HepG2 (cell line): ENCODE measurements around the gene MYO1E. TPM values are rescaled to one million over a fixed set of nuclear protein-coding genes. Genes with fewer than 3 reads are reported as not detected.

ENCODE experiments used
- ATAC-seq: fragments of 200-7000 bp; cut with Tn5 transposase; 3 replicates; pipeline ENCODE4 v1.9.1; 2020; ENCODE audit warnings: mild to moderate bottlenecking, moderate library complexity
- BruUV-seq: library from RNA; stranded (reverse); fragments of 400-500 nt; replicated peaks from 2 replicates; lab custom pipeline; 2021; lab: Mats Ljungman, UMichigan
- CTCF ChIA-PET: fragments of 300-600 bp; formaldehyde crosslinking; extraction: SDS; loops from one replicate; lab custom pipeline; 2021; ENCODE audit warnings: low total read pairs, inconsistent platforms, low intra/inter-chr PET ratio; lab: Yijun Ruan, JAX
- POLR2A ChIA-PET: fragments of 350-600 bp; sonication (Branson Sonifier 250); formaldehyde crosslinking; loops from one replicate; lab custom pipeline; 2020; ENCODE audit warnings: antibody characterized with exemption, inconsistent platforms; lab: Yijun Ruan, JAX
- DNase-seq: peaks from one replicate; pipeline ENCODE4 v3.0.0-alpha.2; 2015; ENCODE audit warnings: low spot score
- FAIRE-seq: peaks from 3 replicates; lab custom pipeline; 2011; peaks lifted over from hg19 to GRCh38; lab: Jason Lieb, UNC
- H2AFZ ChIP-seq: one replicate; pipeline ENCODE4 v1.6.1; 2011; ENCODE audit warnings: low read length, inconsistent platforms
- H3K27ac ChIP-seq: fragments of 300-600 bp; 3 replicates; pipeline ENCODE4 v1.8.0; 2011; ENCODE audit warnings: mixed run types, mild to moderate bottlenecking, mixed read lengths, low read length, inconsistent platforms; ENCODE audit not compliant: insufficient read depth; ENCODE audit errors: extremely low read length
- H3K27me3 ChIP-seq, 2 experiments: fragments of 200-600 bp in 1 of 2; 2 replicates in 1 of 2; 3 replicates in 1 of 2; pipeline versions ENCODE4 v1.6.0 to v1.8.0; 2011; ENCODE audit warnings: low read length in 2 of 2, mild to moderate bottlenecking in 2 of 2, moderate library complexity in 2 of 2, inconsistent platforms in 1 of 2; ENCODE audit not compliant: insufficient read depth in 2 of 2, control insufficient read depth in 1 of 2
- H3K36me3 ChIP-seq, 2 experiments: fragments of 200-600 bp in 1 of 2; replicated peaks in 1 of 2; 2 replicates in 1 of 2; 3 replicates in 1 of 2; pipeline versions ENCODE4 v1.5.1 to v1.8.0; 2011; ENCODE audit warnings: low read length in 2 of 2, inconsistent platforms in 1 of 2; ENCODE audit not compliant: insufficient read depth in 2 of 2, control insufficient read depth in 1 of 2
- H3K4me1 ChIP-seq: 2 replicates; pipeline ENCODE4 v1.5.1; 2012; ENCODE audit warnings: low read length, inconsistent platforms; ENCODE audit not compliant: insufficient read depth
- H3K4me2 ChIP-seq: 2 replicates; pipeline ENCODE4 v1.6.0; 2011; ENCODE audit warnings: low read depth, low read length, inconsistent platforms
- H3K4me3 ChIP-seq, 3 experiments: fragments of 200-600 bp in 1 of 3; sonication (generic), shearing (Covaris generic) in 1 of 3; replicated peaks in 1 of 3; 2 replicates each; pipeline ENCODE4 v1.5.1; 2011 to 2016; ENCODE audit warnings: low read length in 3 of 3, inconsistent platforms in 2 of 3, low read depth in 2 of 3, mild to moderate bottlenecking in 2 of 3, control low read depth in 1 of 3, mixed read lengths in 1 of 3; ENCODE audit not compliant: insufficient read depth in 1 of 3
- H3K79me2 ChIP-seq: one replicate; pipeline ENCODE4 v1.6.1; 2011; ENCODE audit warnings: low read length, inconsistent platforms; ENCODE audit not compliant: insufficient read depth
- H3K9ac ChIP-seq: 2 replicates; pipeline ENCODE4 v1.6.0; 2011; ENCODE audit warnings: mild to moderate bottlenecking, low read depth, low read length, inconsistent platforms; ENCODE audit not compliant: insufficient read depth
- H3K9me3 ChIP-seq: 2 replicates; pipeline ENCODE4 v1.5.1; 2012; ENCODE audit warnings: mild to moderate bottlenecking, low read length
- H4K20me1 ChIP-seq: 2 replicates; pipeline ENCODE4 v1.6.0; 2011; ENCODE audit warnings: inconsistent platforms, mild to moderate bottlenecking, low read length, moderate library complexity; ENCODE audit not compliant: insufficient read depth
- CREB3 ChIP-seq: sonication (generic); formaldehyde crosslinking; IDR thresholded peaks from 2 replicates; pipeline ENCODE4 v1.5.0; 2020; ENCODE audit warnings: missing genetic modification reagents
- DNMT3B ChIP-seq: conservative IDR thresholded peaks from 2 replicates; pipeline ENCODE4 v1.6.1; 2016; ENCODE audit warnings: missing biosample characterization, control low read depth
- HNRNPK ChIP-seq: fragments of 200-400 bp; formaldehyde crosslinking; IDR thresholded peaks from 2 replicates; pipeline ENCODE4 v1.6.1; 2018; ENCODE audit warnings: low read length, low read depth, moderate library complexity, mild to moderate bottlenecking; ENCODE audit not compliant: poor library complexity, severe bottlenecking
- JUNB ChIP-seq: sonication (generic); formaldehyde crosslinking; IDR thresholded peaks from 2 replicates; pipeline ENCODE4 v1.8.0; 2022; ENCODE audit warnings: missing genetic modification reagents, mild to moderate bottlenecking, borderline replicate concordance
- KAT2B ChIP-seq: fragments of 150-350 bp; IDR thresholded peaks from 2 replicates; pipeline ENCODE4 v1.6.1; 2014; ENCODE audit warnings: low read depth, low read length, borderline replicate concordance
- KMT2A ChIP-seq: sonication (generic); formaldehyde crosslinking; IDR thresholded peaks from 2 replicates; pipeline ENCODE4 v1.4.0; 2020; ENCODE audit warnings: missing genetic modification reagents
- LCORL ChIP-seq, 2 experiments: fragments of 450-650 bp in 1 of 2; sonication (generic) in 1 of 2; formaldehyde crosslinking in 1 of 2; IDR thresholded peaks; 2 replicates each; pipeline versions ENCODE4 v1.5.0 to v1.6.1; 2017 to 2020; ENCODE audit warnings: antibody characterized with exemption in 1 of 2, missing genetic modification reagents in 1 of 2
- NKX3-1 ChIP-seq: sonication (generic); formaldehyde crosslinking; IDR thresholded peaks from 2 replicates; pipeline ENCODE4 v1.5.0; 2020; ENCODE audit warnings: missing genetic modification reagents
- SALL2 ChIP-seq: sonication (generic); formaldehyde crosslinking; IDR thresholded peaks from 2 replicates; pipeline ENCODE4 v1.8.1; 2023; ENCODE audit warnings: mild to moderate bottlenecking, missing genetic modification reagents, inconsistent platforms
- TBL1XR1 ChIP-seq: fragments of 150-350 bp; IDR thresholded peaks from 2 replicates; pipeline ENCODE4 v1.6.1; 2014; ENCODE audit warnings: borderline replicate concordance, low read length; ENCODE audit not compliant: partially characterized antibody
- ZNF225 ChIP-seq: sonication (generic); formaldehyde crosslinking; IDR thresholded peaks from 2 replicates; pipeline ENCODE4 v1.4.0; 2020; ENCODE audit warnings: mild to moderate bottlenecking, missing genetic modification reagents
- ZNF329 ChIP-seq: sonication (generic); formaldehyde crosslinking; IDR thresholded peaks from 2 replicates; pipeline ENCODE4 v1.9.0; 2021; ENCODE audit warnings: low read depth, mild to moderate bottlenecking, missing genetic modification reagents
- ZNF567 ChIP-seq: sonication (generic); formaldehyde crosslinking; IDR thresholded peaks from 2 replicates; pipeline ENCODE4 v1.8.1; 2023; ENCODE audit warnings: mild to moderate bottlenecking, missing genetic modification reagents, borderline replicate concordance
- WGBS: methylation state at CpG from one replicate; pipeline ENCODE4 v1.1.6; 2017; ENCODE audit warnings: low lambda C conversion rate; 5-methylcytosine and 5-hydroxymethylcytosine counted together
- in situ Hi-C: cut with HindIII; loops from 2 replicates; pipeline ENCODE4 v1.10.0; 2017; ENCODE audit warnings: low pct_unique_long_range_greater_than_20kb; ENCODE audit not compliant: extremely low pct_ligation_motif_present
- intact Hi-C: fragments of 100-400 bp; cut with micrococcal nuclease; formaldehyde crosslinking; loops from one replicate; pipeline ENCODE4 v1.10.0; 2022; ENCODE audit not compliant: unreplicated experiment
- polyA plus RNA-seq, 8 experiments: library from polyadenylated mRNA; depleted of rRNA in 3 of 8; stranded (reverse) in 7 of 8; unstranded in 1 of 8; fragments of >200 nt; fragmentation: Illumina TruSeq in 4 of 8; extraction: Trizol in 4 of 8; gene quantifications; 2 replicates each; pipeline versions ENCODE4 v1.2.1 to v1.2.3, GENCODE V29; 2011 to 2016; ENCODE audit warnings: low read depth in 4 of 8, missing spikeins in 1 of 8, mixed read lengths in 1 of 8; ENCODE audit not compliant: insufficient read depth in 1 of 8
- total RNA-seq, 5 experiments: library from RNA; depleted of rRNA; stranded (reverse); fragments of >200 nt; fragmentation: Illumina TruSeq; extraction: Trizol; gene quantifications; 2 replicates each; pipeline ENCODE4 v1.2.3, GENCODE V29; 2016; ENCODE audit warnings: low read depth in 1 of 5
- TF ChIP-seq, protein P1 (sequence below): IDR thresholded peaks from 2 replicates; pipeline ENCODE4 v1.6.1; 2016; ENCODE audit warnings: low read depth, missing genetic modification reagents, missing compliant biosample characterization
- TF ChIP-seq, protein P2 (sequence below): sonication (generic); formaldehyde crosslinking; IDR thresholded peaks from 2 replicates; pipeline ENCODE4 v1.8.1; 2023; ENCODE audit warnings: mild to moderate bottlenecking, missing genetic modification reagents

MYO1E gene
- total and polyA plus RNA-seq, 2 of the 13 experiments (the other 11 are each of a cell fraction or from before 2014, with no cell fraction given), result 15.7 to 25.1 TPM

DNA sequence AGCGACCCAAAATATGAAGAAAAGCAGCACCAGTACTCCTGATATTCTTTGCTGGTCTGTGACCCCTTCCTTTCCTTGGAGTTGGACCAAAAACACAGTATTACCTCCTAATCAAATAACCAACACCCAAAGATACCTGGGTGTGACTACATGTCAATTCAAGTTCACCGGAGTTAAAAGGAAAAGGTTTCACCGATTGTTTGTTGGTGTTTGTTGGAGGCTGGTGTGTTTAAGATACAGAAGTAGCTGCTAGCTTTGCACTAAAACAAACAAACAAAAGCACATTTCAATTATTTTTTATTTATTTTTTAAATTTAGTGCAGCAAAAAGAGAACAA is 81.5 kb downstream of the MYO1E start (continued):
- TF ChIP-seq KMT2A (CRISPR knock-in tag) (no peak), CREB3 (CRISPR knock-in tag) (no peak), ZNF567 (CRISPR knock-in tag) (no peak), ZNF225 (CRISPR knock-in tag) (no peak)

- no peak overlapping the region for H3K4me3 ChIP-seq
- CTCF ChIA-PET, result no interaction called here
Measured at GRCh38 chr15:59290295-59291212, 82.1 kb downstream of the MYO1E start.

More at GRCh38 chr15:59290295-59291212, 82.1 kb downstream of the MYO1E start:
- no peak overlapping the region for H3K27ac ChIP-seq
- H4K20me1 ChIP-seq, result no peaks in the 10 kb centered on the region
- BruUV-seq, result no TSS peak
- H3K9ac ChIP-seq, result no peak overlapping the region
- no peaks in the 10 kb centered on the region for H3K9me3 ChIP-seq
- in situ Hi-C loops, result no loop called here
- TF ChIP-seq, protein P1, sequence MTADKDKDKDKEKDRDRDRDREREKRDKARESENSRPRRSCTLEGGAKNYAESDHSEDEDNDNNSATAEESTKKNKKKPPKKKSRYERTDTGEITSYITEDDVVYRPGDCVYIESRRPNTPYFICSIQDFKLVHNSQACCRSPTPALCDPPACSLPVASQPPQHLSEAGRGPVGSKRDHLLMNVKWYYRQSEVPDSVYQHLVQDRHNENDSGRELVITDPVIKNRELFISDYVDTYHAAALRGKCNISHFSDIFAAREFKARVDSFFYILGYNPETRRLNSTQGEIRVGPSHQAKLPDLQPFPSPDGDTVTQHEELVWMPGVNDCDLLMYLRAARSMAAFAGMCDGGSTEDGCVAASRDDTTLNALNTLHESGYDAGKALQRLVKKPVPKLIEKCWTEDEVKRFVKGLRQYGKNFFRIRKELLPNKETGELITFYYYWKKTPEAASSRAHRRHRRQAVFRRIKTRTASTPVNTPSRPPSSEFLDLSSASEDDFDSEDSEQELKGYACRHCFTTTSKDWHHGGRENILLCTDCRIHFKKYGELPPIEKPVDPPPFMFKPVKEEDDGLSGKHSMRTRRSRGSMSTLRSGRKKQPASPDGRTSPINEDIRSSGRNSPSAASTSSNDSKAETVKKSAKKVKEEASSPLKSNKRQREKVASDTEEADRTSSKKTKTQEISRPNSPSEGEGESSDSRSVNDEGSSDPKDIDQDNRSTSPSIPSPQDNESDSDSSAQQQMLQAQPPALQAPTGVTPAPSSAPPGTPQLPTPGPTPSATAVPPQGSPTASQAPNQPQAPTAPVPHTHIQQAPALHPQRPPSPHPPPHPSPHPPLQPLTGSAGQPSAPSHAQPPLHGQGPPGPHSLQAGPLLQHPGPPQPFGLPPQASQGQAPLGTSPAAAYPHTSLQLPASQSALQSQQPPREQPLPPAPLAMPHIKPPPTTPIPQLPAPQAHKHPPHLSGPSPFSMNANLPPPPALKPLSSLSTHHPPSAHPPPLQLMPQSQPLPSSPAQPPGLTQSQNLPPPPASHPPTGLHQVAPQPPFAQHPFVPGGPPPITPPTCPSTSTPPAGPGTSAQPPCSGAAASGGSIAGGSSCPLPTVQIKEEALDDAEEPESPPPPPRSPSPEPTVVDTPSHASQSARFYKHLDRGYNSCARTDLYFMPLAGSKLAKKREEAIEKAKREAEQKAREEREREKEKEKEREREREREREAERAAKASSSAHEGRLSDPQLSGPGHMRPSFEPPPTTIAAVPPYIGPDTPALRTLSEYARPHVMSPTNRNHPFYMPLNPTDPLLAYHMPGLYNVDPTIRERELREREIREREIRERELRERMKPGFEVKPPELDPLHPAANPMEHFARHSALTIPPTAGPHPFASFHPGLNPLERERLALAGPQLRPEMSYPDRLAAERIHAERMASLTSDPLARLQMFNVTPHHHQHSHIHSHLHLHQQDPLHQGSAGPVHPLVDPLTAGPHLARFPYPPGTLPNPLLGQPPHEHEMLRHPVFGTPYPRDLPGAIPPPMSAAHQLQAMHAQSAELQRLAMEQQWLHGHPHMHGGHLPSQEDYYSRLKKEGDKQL (CRISPR knock-in tag), result no peak
- TF ChIP-seq, protein P2, sequence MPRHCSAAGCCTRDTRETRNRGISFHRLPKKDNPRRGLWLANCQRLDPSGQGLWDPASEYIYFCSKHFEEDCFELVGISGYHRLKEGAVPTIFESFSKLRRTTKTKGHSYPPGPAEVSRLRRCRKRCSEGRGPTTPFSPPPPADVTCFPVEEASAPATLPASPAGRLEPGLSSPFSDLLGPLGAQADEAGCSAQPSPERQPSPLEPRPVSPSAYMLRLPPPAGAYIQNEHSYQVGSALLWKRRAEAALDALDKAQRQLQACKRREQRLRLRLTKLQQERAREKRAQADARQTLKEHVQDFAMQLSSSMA (CRISPR knock-in tag), result no peak
- TF ChIP-seq JUNB (CRISPR knock-in tag), result no peak
- no peak for TF ChIP-seq ZNF329 (CRISPR knock-in tag)
- TF ChIP-seq SALL2 (CRISPR knock-in tag), result no peak
- TF ChIP-seq HNRNPK, result no peak
- TF ChIP-seq TBL1XR1, result no peak
- no peak for TF ChIP-seq LCORL (IDR thresholded peaks at IDR 0.05)
- TF ChIP-seq LCORL (CRISPR knock-in tag; IDR thresholded peaks at IDR 0.05), result no peak
- TF ChIP-seq NKX3-1 (CRISPR knock-in tag), result no peak
- TF ChIP-seq KAT2B, result no peak
- no peak for TF ChIP-seq DNMT3B (CRISPR knock-in tag)
- no peaks in the 10 kb centered on the region for H3K36me3 ChIP-seq
- intact Hi-C loops, result no loop called here
- ATAC-seq, result no peak
- 97% methylated on average over 9 of the region's 11 CpGs for WGBS
- POLR2A ChIA-PET, result no interaction called here
- no peak for DNase-seq
- no peak overlapping the region for H3K4me2 ChIP-seq
- H3K4me1 ChIP-seq, result peaks cover 34% of the 10 kb centered on the region
- no peaks in the 10 kb centered on the region for H3K27me3 ChIP-seq
- no peak for FAIRE-seq
- H3K79me2 ChIP-seq, result peaks cover 4% of the 10 kb centered on the region
- no peak overlapping the region for H2AFZ ChIP-seq
